NCI-H187 treated with DMSO at 0.1 percent for 48 hours (cell line): ENCODE data around the gene PRLR.

Experiments used
- DNase-seq: peaks from one replicate; lab custom pipeline; 2025; lab: John Stamatoyannopoulos, UW

Gene PRLR

GRCh38 chr5:35035271-35035670 is 195.0 kb downstream of the PRLR start:
- no peak for DNase-seq

GRCh38 chr5:35032356-35032755 is 197.9 kb downstream of the PRLR start:
- DNase-seq = no peak

- no peak for DNase-seq
Measured at GRCh38 chr5:35031276-35031675, 199.0 kb downstream of the PRLR start.

- DNase-seq = no peak
Measured at GRCh38 chr5:35030426-35031100, 199.7 kb downstream of the PRLR start.

- no peak for DNase-seq
Measured at GRCh38 chr5:35029333-35029732, 201.0 kb downstream of the PRLR start.

GRCh38 chr5:35026941-35027340 is 203.3 kb downstream of the PRLR start:
- DNase-seq = no peak

- DNase-seq = no peak
Measured at GRCh38 chr5:35026280-35026840, 203.9 kb downstream of the PRLR start.

- no peak for DNase-seq
Measured at GRCh38 chr5:35024911-35025510, 205.3 kb downstream of the PRLR start.

- DNase-seq = no peak
Measured at GRCh38 chr5:35023391-35024178, 206.7 kb downstream of the PRLR start.

- DNase-seq = no peak
Measured at GRCh38 chr5:35016174-35017051, 213.9 kb downstream of the PRLR start.

GRCh38 chr5:35015063-35015462 is 215.2 kb downstream of the PRLR start:
- no peak for DNase-seq

GRCh38 chr5:35012796-35013195 is 217.5 kb downstream of the PRLR start:
- DNase-seq = no peak

GRCh38 chr5:35012365-35012764 is 217.9 kb downstream of the PRLR start:
- no peak for DNase-seq

- DNase-seq = no peak
Measured at GRCh38 chr5:35010676-35011075, 219.6 kb downstream of the PRLR start.

GRCh38 chr5:35009657-35010056 is 220.6 kb downstream of the PRLR start:
- no peak for DNase-seq

- DNase-seq = no peak
Measured at GRCh38 chr5:35009019-35009418, 221.3 kb downstream of the PRLR start.

GRCh38 chr5:35004771-35005170 is 225.5 kb downstream of the PRLR start:
- DNase-seq = no peak

- no peak for DNase-seq
Measured at GRCh38 chr5:35004200-35004599, 226.1 kb downstream of the PRLR start.

GRCh38 chr5:35003018-35003957 is 227.0 kb downstream of the PRLR start:
- peak; percentile 12 for DNase-seq

- no peak for DNase-seq
Measured at GRCh38 chr5:35002459-35002858, 227.8 kb downstream of the PRLR start.

GRCh38 chr5:35001842-35002241 is 228.4 kb downstream of the PRLR start:
- DNase-seq = no peak
